SJCRH30 (cell line): ENCODE measurements around the gene ADAMTSL3. TPM values are rescaled to one million over a fixed set of nuclear protein-coding genes. Genes with fewer than 3 reads are reported as not detected.

ENCODE experiments used
- DNase-seq, 2 experiments: peaks; one replicate each; pipeline ENCODE4 v3.0.0-alpha.2; 2015 to 2020
- H3K27ac ChIP-seq: fragments of 250-450 bp; sonication (Bioruptor Pico); 2 replicates; pipeline ENCODE4 v1.5.1; 2020; ENCODE audit warnings: mild to moderate bottlenecking, moderate library complexity
- H3K27me3 ChIP-seq: fragments of 250-450 bp; sonication (Bioruptor Pico); 2 replicates; pipeline ENCODE4 v1.5.1; 2020; ENCODE audit warnings: mild to moderate bottlenecking, moderate library complexity
- H3K36me3 ChIP-seq: fragments of 250-450 bp; sonication (Bioruptor Pico); 2 replicates; pipeline ENCODE4 v1.5.1; 2020; ENCODE audit warnings: mild to moderate bottlenecking, moderate library complexity
- H3K4me1 ChIP-seq: fragments of 250-450 bp; sonication (Bioruptor Pico); 2 replicates; pipeline ENCODE4 v1.5.1; 2020; ENCODE audit warnings: mild to moderate bottlenecking, moderate library complexity
- H3K4me3 ChIP-seq: fragments of 250-450 bp; sonication (Bioruptor Pico); 2 replicates; pipeline ENCODE4 v1.5.1; 2020; ENCODE audit warnings: mild to moderate bottlenecking, moderate library complexity
- H3K9me3 ChIP-seq: fragments of 250-450 bp; sonication (Bioruptor Pico); replicated peaks from 2 replicates; pipeline ENCODE4 v1.5.1; 2020; ENCODE audit warnings: mild to moderate bottlenecking, moderate library complexity
- total RNA-seq: library from RNA; depleted of rRNA; stranded (reverse); fragments of >200 nt; shearing (Covaris generic); gene quantifications from 2 replicates; pipeline ENCODE4 v1.2.3, GENCODE V29; 2014

Gene ADAMTSL3
- total RNA-seq, 1 experiment from 2014 or later: 0.22 TPM

DNA sequence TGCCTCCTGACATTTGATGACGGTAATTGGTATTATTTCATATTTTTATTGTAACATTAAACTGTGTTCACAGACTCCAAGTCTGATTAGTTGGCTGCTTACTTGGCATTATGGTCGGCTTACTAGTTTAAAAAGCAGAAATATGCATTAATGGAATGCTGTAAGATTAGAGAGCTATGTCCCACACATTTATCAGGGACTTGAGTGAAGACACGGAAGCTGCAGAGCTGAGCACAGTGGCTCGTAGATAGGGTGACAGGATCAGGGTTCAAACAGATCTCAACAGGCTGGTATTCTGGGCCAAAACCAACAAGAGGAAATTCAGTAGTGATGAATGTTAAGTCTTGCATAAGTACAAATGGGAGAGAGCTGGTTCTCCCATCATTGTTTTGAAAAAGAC, 113.8 kb downstream of the ADAMTSL3 start:
- no peak for DNase-seq
- H3K27me3 ChIP-seq: 0 out of 2 replicates have a peak, but pooled peaks cover 3% of the 10 kb centered on the region

DNA sequence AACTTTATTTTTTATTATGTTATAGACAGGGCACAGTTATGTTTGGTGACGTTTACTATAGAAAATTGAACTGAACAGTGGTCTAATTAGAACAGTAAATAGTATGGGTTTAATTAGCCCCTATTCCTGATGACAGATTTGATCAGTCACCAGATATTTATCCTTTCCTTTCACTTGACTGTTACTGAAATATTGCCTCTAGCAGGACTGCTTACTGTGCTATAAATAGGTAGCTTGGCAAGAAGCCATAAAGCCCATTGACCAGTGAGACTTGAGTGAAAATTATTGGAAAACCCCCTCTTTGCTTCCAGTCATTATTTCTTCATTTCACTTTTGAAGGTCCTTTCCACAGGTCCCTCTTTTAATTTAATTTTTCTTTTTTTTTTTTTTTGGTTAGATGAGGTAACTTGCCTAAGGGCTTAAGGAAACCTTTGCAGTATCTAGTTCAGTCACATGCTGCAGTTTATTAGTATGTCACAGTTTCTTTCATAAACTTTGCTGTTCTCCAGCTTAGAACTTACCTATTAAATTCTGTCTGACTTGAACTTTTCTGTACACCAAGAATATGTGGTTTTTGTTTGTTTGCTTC, 115.6 kb downstream of the ADAMTSL3 start:
- H3K36me3 ChIP-seq: no peaks in the 10 kb centered on the region
- H3K9me3 ChIP-seq: no peaks in the 10 kb centered on the region
- DNase-seq: peak in 1 of 2 experiments; percentile 37
- H3K27ac ChIP-seq: no peak overlapping the region
- H3K27me3 ChIP-seq: 0 out of 2 replicates have a peak, but pooled peaks cover 3% of the 10 kb centered on the region
- no peak overlapping the region for H3K4me3 ChIP-seq
- H3K4me1 ChIP-seq: peaks cover 13% of the 10 kb centered on the region

More for the DNA sequence above, 113.8 kb downstream of the ADAMTSL3 start:
- no peaks in the 10 kb centered on the region for H3K36me3 ChIP-seq
- H3K9me3 ChIP-seq: no peaks in the 10 kb centered on the region
- no peak overlapping the region for H3K27ac ChIP-seq
- no peak overlapping the region for H3K4me3 ChIP-seq
- H3K4me1 ChIP-seq: peaks cover 13% of the 10 kb centered on the region

DNA sequence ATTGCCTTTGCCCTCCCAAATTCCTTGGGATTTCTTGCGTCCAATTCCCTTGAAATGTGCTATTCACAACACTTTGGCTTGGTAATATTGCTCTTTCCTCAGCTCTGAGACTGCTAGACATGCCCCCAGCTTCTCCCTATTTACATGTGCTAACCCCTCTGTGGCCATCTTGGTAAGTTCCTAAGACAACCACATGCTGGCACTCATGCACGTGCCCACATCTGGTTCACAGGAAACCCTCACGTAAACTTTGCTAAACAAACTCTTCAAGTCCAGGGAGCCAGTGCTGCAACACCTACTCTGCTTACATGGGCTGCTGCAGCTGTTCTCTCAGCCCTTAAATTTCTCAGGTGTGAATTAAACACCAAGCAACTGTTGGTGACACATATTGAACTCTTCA, 121.8 kb downstream of the ADAMTSL3 start:
- no peak overlapping the region for H3K27ac ChIP-seq
- no peak overlapping the region for H3K4me3 ChIP-seq
- H3K27me3 ChIP-seq: no peaks in the 10 kb centered on the region
- no peaks in the 10 kb centered on the region for H3K36me3 ChIP-seq
- H3K9me3 ChIP-seq: no peaks in the 10 kb centered on the region
- H3K4me1 ChIP-seq: peaks cover 3% of the 10 kb centered on the region; the same call in 1 of the 2 replicates
- no peak for DNase-seq

DNA sequence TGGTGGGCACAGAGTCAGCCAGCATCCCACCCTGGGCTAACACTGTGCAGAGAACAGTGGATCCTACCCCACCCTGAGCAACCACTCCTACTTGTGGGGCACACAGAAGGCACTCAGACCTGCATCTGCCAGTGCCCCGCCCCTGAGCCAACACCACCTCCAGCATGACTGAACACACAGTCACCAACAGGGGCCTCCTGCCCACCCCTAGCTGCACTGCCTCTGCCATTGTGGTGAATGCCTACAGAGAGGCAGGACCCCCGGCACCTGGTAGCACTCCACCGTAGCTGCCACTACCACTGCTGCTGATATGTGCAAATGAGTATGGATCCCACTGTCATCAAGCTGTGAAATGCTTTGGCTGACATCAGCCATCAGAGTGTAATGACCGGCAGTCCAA, 123.1 kb downstream of the ADAMTSL3 start:
- H3K27ac ChIP-seq: no peak overlapping the region
- H3K4me1 ChIP-seq: no peaks in the 10 kb centered on the region
- no peaks in the 10 kb centered on the region for H3K9me3 ChIP-seq
- DNase-seq: no peak
- H3K36me3 ChIP-seq: no peaks in the 10 kb centered on the region
- no peak overlapping the region for H3K4me3 ChIP-seq
- H3K27me3 ChIP-seq: no peaks in the 10 kb centered on the region

DNA sequence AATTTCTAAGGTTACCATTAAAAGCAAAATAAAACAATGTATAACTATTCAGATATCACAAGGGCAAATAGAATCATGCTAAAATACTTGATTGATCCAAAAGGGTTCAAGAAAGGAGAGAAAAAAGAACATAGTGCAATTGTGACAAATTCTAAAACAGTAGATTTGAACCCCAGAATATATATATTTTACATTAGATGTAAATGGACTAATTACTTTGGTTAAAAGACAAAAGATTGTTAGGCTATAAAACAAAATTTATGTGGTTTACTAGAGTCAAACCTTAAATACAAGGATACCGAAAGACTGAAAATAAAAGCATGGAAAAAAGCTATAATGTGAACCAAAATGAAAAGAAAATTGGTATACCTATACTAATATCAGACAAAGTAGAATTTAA, 129.3 kb downstream of the ADAMTSL3 start:
- 0 out of 2 replicates have a peak, but pooled peaks cover 5% of the 10 kb centered on the region for H3K9me3 ChIP-seq
- no peaks in the 10 kb centered on the region for H3K4me1 ChIP-seq
- H3K36me3 ChIP-seq: no peaks in the 10 kb centered on the region
- no peak overlapping the region for H3K27ac ChIP-seq
- H3K27me3 ChIP-seq: no peaks in the 10 kb centered on the region
- DNase-seq: no peak
- H3K4me3 ChIP-seq: no peak overlapping the region

DNA sequence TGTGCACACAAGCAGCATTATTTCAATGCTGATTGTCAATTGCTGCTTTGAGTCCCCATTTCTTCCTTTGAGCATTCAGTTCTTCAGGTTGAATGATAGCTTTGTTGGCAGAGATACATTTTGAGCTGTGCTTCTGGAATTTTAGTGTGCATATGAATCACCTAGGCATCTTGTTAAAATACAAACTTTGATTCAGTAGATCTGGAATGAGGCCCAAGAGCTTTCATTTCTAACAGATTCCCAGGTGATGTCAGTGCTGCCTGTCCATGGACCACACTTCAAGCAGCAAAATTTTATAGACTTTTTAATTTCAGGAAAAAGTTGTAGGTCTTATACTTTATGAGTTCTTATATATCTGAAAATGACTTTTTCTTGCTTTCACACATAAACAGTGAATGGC, 131.1 kb downstream of the ADAMTSL3 start:
- no peaks in the 10 kb centered on the region for H3K4me1 ChIP-seq
- 0 out of 2 replicates have a peak, but pooled peaks cover 5% of the 10 kb centered on the region for H3K9me3 ChIP-seq
- no peak overlapping the region for H3K4me3 ChIP-seq
- no peak overlapping the region for H3K27ac ChIP-seq
- no peak for DNase-seq
- no peaks in the 10 kb centered on the region for H3K27me3 ChIP-seq
- H3K36me3 ChIP-seq: no peaks in the 10 kb centered on the region

DNA sequence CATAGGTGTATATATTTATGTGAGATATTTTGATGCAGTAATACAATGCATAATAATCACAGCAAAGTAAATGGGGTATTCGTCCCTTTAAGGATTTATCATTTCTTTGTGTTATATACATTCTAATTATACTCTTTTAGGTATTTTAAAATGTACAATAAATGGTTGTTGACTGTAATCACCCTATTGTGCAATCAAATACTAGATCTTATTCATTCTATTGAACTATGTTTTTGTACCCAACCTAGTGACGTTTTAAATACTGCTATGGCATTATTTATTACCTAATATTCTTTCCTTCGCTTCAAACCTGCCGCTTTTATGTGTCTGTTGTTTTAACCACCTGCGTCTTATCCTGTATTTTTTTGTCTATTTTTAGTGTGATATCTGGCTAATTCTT, 132.4 kb downstream of the ADAMTSL3 start:
- DNase-seq: no peak
- no peak overlapping the region for H3K27ac ChIP-seq
- H3K4me1 ChIP-seq: no peaks in the 10 kb centered on the region
- 0 out of 2 replicates have a peak, but pooled peaks cover 5% of the 10 kb centered on the region for H3K9me3 ChIP-seq
- H3K27me3 ChIP-seq: no peaks in the 10 kb centered on the region; the same call in 1 of the 2 replicates
- H3K4me3 ChIP-seq: no peak overlapping the region
- H3K36me3 ChIP-seq: no peaks in the 10 kb centered on the region

DNA sequence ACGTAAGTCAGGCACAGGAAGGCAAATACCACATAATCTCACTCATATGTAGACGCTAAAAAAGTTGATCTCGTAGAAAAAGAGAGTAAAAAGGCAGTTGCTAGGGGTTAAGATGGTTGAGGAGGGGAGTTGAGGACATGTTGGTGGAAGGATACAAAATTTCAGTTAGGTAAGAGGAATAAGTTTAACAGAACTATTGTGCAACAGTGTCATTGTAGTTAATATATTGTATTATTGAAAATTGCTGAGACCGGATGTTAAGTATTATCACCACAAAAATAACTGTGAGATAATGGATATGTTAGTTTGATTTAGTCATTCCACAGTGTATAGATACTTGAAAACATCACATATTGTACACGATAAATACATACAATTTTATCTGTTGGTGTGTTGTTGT, 139.1 kb downstream of the ADAMTSL3 start:
- Histone ChIP-seq H3K4me3 (no peak overlapping the region), H3K27ac (no peak overlapping the region), H3K4me1 (no peaks in the 10 kb centered on the region), H3K27me3 (no peaks in the 10 kb centered on the region; the same call in 1 of the 2 replicates), H3K9me3 (no peaks in the 10 kb centered on the region), H3K36me3 (no peaks in the 10 kb centered on the region)
- no peak for DNase-seq

DNA sequence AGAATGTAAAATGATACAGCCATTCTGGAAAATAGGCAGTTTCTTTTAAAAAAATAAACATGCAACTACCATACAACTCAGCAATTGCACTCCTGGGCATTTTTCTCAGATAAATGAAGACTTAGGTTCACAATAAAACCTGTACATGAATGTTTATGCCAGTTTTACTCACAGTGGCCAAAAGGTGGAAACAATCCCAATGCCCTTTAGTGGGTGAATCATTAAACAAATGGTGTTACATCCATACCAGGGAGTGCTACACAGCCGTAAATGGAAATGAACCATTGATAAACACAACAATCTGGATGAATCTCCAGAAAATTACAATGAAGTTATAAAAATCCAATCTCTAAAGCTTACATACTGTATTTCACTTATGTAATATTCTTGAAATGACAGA, 140.3 kb downstream of the ADAMTSL3 start:
- Histone ChIP-seq H3K36me3 (no peaks in the 10 kb centered on the region), H3K27ac (no peak overlapping the region), H3K27me3 (no peaks in the 10 kb centered on the region; the same call in 1 of the 2 replicates), H3K4me1 (no peaks in the 10 kb centered on the region), H3K4me3 (no peak overlapping the region), H3K9me3 (no peaks in the 10 kb centered on the region)
- DNase-seq: no peak

DNA sequence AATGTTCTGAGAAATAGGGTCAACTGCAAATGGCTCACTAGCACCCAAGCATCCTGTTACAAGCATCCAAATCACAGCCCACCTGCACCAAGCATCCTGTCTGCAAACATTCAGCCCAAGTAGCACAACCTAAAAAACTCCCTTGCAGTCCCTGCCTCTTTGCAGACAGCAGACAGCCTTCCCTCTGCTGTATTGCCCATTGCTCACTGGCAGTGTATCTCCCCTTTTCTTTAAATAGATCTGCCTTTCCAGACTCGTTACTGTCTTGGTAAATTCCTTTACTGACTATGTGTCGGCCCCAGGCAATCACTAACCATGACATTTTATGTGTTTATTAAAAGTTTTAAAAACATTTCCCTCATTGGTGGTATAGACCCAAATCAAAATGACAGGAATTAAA, 155.4 kb downstream of the ADAMTSL3 start:
- DNase-seq: no peak
- H3K27me3 ChIP-seq: peaks cover 3% of the 10 kb centered on the region; the same call in 1 of the 2 replicates
- H3K4me3 ChIP-seq: no peak overlapping the region
- no peaks in the 10 kb centered on the region; the same call in 1 of the 2 replicates for H3K9me3 ChIP-seq
- no peak overlapping the region for H3K27ac ChIP-seq
- H3K36me3 ChIP-seq: no peaks in the 10 kb centered on the region
- H3K4me1 ChIP-seq: no peaks in the 10 kb centered on the region

DNA sequence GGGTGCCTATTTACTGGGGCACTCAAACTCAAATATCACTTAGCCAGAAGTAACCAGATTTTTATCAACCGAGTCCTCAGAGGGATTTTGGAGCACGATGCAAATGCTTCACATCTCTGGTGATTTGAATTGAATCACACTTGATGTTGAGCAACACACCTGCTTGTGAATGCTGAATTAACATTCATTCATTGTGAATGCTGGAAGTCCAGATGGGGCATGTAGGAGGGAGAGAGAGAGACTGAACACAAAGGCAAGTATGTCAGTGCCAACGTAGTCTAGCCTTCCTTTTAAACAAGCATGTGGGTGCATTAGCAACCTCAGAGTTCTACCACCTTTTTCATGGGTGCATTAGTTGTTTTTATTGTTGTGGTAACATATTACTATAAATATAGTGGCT, 156.2 kb downstream of the ADAMTSL3 start:
- no peak for DNase-seq
- H3K27me3 ChIP-seq: peaks cover 3% of the 10 kb centered on the region; the same call in 1 of the 2 replicates
- no peak overlapping the region for H3K4me3 ChIP-seq
- no peaks in the 10 kb centered on the region; the same call in 1 of the 2 replicates for H3K9me3 ChIP-seq
- H3K36me3 ChIP-seq: no peaks in the 10 kb centered on the region
- H3K27ac ChIP-seq: no peak overlapping the region
- no peaks in the 10 kb centered on the region for H3K4me1 ChIP-seq

DNA sequence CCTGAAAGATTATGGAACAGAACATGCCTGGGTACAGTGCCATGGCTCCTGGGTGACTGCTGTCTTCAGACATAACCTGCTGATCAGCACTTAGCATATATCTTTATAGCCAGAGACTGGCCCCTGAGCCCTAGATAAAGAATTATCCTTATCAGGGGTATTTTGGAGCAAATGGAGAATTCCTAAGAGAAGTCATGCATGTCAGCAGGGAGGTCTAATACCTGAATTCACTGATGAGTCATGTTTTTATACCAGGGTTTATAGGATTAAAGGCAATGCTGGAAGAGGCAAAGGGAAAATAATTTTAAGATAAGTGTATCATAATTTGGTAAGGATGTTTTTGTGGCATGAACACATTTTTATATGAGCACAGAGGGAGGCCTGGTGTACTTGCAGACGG, 159.8 kb downstream of the ADAMTSL3 start:
- H3K4me1 ChIP-seq: no peaks in the 10 kb centered on the region
- DNase-seq: no peak
- H3K4me3 ChIP-seq: no peak overlapping the region
- H3K27me3 ChIP-seq: peaks cover 3% of the 10 kb centered on the region; the same call in 1 of the 2 replicates
- no peak overlapping the region for H3K27ac ChIP-seq
- H3K36me3 ChIP-seq: no peaks in the 10 kb centered on the region
- H3K9me3 ChIP-seq: no peaks in the 10 kb centered on the region; the same call in 1 of the 2 replicates

DNA sequence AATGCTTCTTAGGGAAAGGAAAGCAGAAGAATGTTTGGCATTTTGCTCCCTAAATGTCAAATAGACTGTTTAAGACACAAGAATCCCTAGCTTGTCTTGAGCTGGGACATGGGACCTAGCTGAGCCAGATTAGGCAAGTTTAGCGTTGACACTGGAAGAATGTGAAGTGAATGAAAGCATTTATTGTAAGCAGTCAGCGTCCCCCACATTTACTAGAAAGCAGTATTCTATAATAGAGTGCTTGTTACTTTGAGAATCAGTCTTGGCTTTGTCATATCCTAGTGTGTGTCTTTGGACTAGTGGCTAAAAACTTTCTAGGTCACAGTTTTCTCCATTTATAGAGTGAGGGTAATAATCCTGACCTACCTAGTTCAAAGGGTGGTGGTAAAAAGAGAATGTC, 161.6 kb downstream of the ADAMTSL3 start:
- Histone ChIP-seq H3K27ac (no peak overlapping the region), H3K27me3 (no peaks in the 10 kb centered on the region; the same call in 1 of the 2 replicates), H3K36me3 (no peaks in the 10 kb centered on the region), H3K4me1 (no peaks in the 10 kb centered on the region), H3K4me3 (no peak overlapping the region), H3K9me3 (no peaks in the 10 kb centered on the region)
- DNase-seq: no peak

DNA sequence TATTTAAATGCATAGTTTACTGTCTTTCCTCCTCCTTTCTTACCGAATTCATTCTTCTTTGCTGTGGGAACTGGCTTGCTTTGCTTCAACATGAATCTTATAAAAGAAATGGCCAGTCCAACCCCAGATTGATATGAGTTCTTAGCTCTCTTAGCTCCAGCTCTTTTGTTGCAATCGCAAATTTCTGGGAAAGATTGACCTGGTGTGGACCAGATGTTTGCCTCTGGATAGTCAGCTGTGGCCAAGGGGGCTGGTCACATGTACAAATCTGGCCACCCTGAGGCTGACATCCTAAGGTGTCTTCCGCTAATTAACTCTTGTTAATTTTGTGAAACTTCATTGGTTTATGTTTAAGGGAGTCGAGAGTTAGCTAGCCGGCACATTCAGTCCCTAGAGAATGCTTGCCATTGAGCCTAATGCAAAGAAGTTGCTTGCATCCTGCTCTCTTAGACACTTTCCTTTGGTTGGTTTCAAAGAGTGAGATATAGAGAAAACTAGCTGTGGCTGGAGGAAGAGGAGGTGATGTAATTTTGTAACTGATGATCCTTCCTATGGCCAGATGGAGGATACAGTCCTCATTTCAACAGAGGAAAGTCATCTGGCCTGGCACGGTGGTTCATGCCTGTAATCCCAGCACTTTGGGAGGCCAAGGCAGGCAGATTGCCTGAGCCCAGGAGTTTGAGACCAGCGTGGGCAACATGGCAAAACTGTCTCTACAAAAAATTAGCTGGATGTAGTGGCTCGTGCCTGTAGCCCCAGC, 162.4 kb downstream of the ADAMTSL3 start:
- Histone ChIP-seq H3K9me3 (no peaks in the 10 kb centered on the region), H3K4me3 (no peak overlapping the region)
- no peak for DNase-seq

DNA sequence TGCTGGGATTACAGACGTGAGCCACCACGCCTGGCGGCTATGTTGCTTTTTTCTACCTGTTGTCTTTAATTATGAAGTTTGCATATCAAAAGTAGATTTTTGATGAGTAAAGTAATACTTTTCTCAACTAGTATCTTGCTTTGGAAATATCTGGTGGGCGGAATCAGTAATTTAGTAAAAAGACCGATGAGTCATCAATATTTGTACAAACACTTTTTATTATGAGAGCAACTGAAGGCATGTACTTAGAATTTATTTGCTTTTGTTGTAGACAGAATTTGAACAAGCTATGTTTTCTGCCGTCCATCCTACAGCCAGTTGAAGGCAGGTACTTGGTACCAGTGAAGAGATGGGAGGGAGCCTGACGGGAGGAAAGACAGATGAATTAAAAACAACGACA, 164.7 kb downstream of the ADAMTSL3 start:
- Histone ChIP-seq H3K27me3 (no peaks in the 10 kb centered on the region), H3K27ac (no peak overlapping the region), H3K36me3 (no peaks in the 10 kb centered on the region), H3K9me3 (no peaks in the 10 kb centered on the region), H3K4me1 (no peaks in the 10 kb centered on the region), H3K4me3 (no peak overlapping the region)
- DNase-seq: no peak

More for the DNA sequence above, 162.4 kb downstream of the ADAMTSL3 start:
- Histone ChIP-seq H3K36me3 (no peaks in the 10 kb centered on the region), H3K4me1 (no peaks in the 10 kb centered on the region), H3K27me3 (no peaks in the 10 kb centered on the region; the same call in 1 of the 2 replicates), H3K27ac (no peak overlapping the region)
